ENCODE data around the gene ARID1A. TPM values are rescaled to one million over a fixed set of nuclear protein-coding genes. Genes with fewer than 3 reads are reported as not detected.

ARID1A gene
- total and polyA plus RNA-seq, 9 of the 15 experiments (the other 6 are each of a cell fraction or from before 2014, with no cell fraction given): 8.3 to 88.3 (median 22.5) TPM

DNA sequence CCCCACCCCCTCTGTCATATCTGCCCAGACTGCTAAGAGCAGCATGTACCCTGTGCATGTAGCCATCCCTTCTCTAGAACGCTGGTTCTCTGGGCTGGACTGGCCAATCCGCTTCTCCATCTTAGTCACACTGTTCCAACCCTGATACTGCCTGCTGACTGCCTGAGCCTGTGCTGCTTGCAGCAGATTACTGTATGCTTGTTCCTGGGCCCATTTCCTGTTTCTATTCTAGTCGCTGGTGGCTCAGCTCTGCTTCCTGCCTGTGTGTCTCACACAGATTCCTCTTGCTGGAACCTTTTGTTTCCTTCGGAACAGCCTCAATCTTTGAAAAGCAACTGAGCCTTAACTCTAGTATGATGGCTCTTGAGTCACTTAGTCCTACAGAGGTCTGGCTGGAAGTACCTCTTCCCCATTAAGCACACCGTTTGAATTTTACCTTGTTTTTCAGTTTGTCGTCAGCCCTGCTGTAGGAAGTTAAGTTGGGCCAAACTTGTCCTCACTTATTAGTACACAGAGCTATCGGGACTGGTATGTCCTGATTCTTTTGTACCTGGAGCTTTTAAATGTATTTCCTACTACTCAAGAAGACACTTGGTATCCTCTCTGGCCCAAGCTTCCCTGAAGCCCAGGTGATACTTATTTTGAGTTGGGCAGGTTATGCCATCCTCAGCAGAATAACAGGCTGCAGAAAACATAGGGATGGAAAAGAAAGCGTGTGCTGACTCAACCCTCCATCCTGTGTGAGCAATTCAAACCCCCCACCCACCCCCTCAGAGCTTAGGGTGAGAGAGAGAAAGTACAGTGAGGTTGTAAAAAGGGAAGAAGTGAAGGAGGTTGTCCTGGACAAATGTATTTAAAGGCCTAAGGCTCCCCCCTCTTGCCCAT, 48.5 kb downstream of the ARID1A start:
- Histone ChIP-seq H3K4me2 (ENCODE audit: insufficient read depth, low read length) (peak overlapping the region; percentile 69), H3K27me3 (ENCODE audit: control insufficient read depth in 2 of 2, insufficient read depth in 2 of 2, low read length in 2 of 2) (no peaks in the 10 kb centered on the region), H2AFZ (ENCODE audit: low read depth, low read length) (no peak overlapping the region), H3K9ac (ENCODE audit: insufficient read depth in 1 of 2, low read depth in 2 of 2, low read length in 2 of 2) (peak overlapping the region; percentile 37 to 58; a peak in 3 of 4 replicates), H3K36me3 (ENCODE audit: control insufficient read depth, insufficient read depth, low read length) (peaks cover 88% of the 10 kb centered on the region), H3K4me1 (replicated peaks in 1 of 2; ENCODE audit: control insufficient read depth in 2 of 2, insufficient read depth in 2 of 2, low read length in 2 of 2) (peaks cover 13 to 27% of the 10 kb centered on the region in 2 experiments; a peak in 4 of 5 replicates), H3K4me3 (no peak overlapping the region), H3K9me3 (replicated peaks; ENCODE audit: control insufficient read depth, insufficient read depth, low read depth, low read length) (no peaks in the 10 kb centered on the region), H3K79me2 (ENCODE audit: control insufficient read depth, insufficient read depth, low read length) (peaks cover 91% of the 10 kb centered on the region), H3K27ac (ENCODE audit: extremely low read depth, low read depth, low read length) (peak overlapping the region; percentile 82), H4K20me1 (replicated peaks; ENCODE audit: control insufficient read depth, insufficient read depth, low read length) (0 out of 2 replicates have a peak, but pooled peaks cover 8% of the 10 kb centered on the region), H3K9me1 (ENCODE audit: control insufficient read depth, insufficient read depth, low read length) (no peaks in the 10 kb centered on the region)
- FAIRE-seq (peak; percentile 99), ATAC-seq (peak; percentile 99), DNase-seq (ENCODE audit: extremely low read depth in 1 of 4, low spot score in 3 of 4) (peak; percentile 59 to 97 (median 79))
- intact Hi-C loops (cut with micrococcal nuclease): loop anchor here (2.0 kb wide), 1 partner anchor 42 kb away; the partner anchor contains the start of gene PIGV
- no TSS peak for BruUV-seq (replicated peaks)
- 21% methylated on average over 8 of the region's 8 CpGs for WGBS (ENCODE audit: insufficient coverage, low coverage, missing lambda C conversion rate)
- in situ Hi-C loops (cut with MboI): no loop called here
- POLR2A ChIA-PET: interaction anchor here (0.6 to 3.8 kb wide), 13 partner anchors 9 to 127 kb away, joined by 3 to 23 read pairs (median 4); no protein-coding TSS in a partner anchor
- CTCF ChIA-PET (ENCODE audit: low intra/inter-chr PET ratio): no interaction called here
- peak; percentile 100 for TF ChIP-seq ETV5 (CRISPR knock-in tag; IDR thresholded peaks at IDR 0.05; ENCODE audit: low read depth)
- TF ChIP-seq HOXB6 (CRISPR knock-in tag; IDR thresholded peaks at IDR 0.05; ENCODE audit: borderline replicate concordance): no peak
- no peak for TF ChIP-seq PRMT5 (CRISPR knock-in tag; IDR thresholded peaks at IDR 0.05)
- 0 out of 4 replicates have a peak, but pooled peaks of 1 of the 2 experiments have one; percentile 76 for TF ChIP-seq KDM4B (IDR thresholded peaks at IDR 0.05; ENCODE audit: borderline replicate concordance in 2 of 2, low read depth in 1 of 2)
- TF ChIP-seq MAFG (tag; conservative IDR thresholded peaks at IDR 0.05): no peak
- TF ChIP-seq HNRNPUL1 (IDR thresholded peaks at IDR 0.05; ENCODE audit: low read length): no peak
- TF ChIP-seq YY1 (IDR thresholded peaks at IDR 0.05; ENCODE audit: borderline replicate concordance in 1 of 3, control insufficient read depth in 1 of 3, extremely low read depth in 1 of 3, insufficient read depth in 3 of 3, insufficient read length in 1 of 3, insufficient replicate concordance in 2 of 3, low read depth in 1 of 3, low read length in 2 of 3): peak in 2 of 3 experiments; percentile 40 to 74
- 0 out of 2 replicates have a peak, but pooled peaks have one; percentile 64 for TF ChIP-seq ZNF766 (CRISPR knock-in tag; conservative IDR thresholded peaks at IDR 0.05)
- no peak for TF ChIP-seq ZNF75A (CRISPR knock-in tag; IDR thresholded peaks at IDR 0.05)
- TF ChIP-seq NFE2 (IDR thresholded peaks at IDR 0.05; ENCODE audit: low read depth): peak; percentile 56
- peak; percentile 88 for TF ChIP-seq DPF2 (IDR thresholded peaks at IDR 0.05)
- peak; percentile 44 for TF ChIP-seq POU5F1 (IDR thresholded peaks at IDR 0.05; ENCODE audit: borderline replicate concordance, low read depth, low read length, partially characterized antibody)
- peak; percentile 97 for TF ChIP-seq ELF4 (CRISPR knock-in tag; IDR thresholded peaks at IDR 0.05)
- no peak for TF ChIP-seq ZNF146 (CRISPR knock-in tag; IDR thresholded peaks at IDR 0.05; ENCODE audit: unreplicated experiment)
- TF ChIP-seq ZBTB8A (IDR thresholded peaks at IDR 0.05; ENCODE audit: partially characterized antibody): no peak
- TF ChIP-seq ZKSCAN3 (CRISPR knock-in tag; IDR thresholded peaks at IDR 0.05): no peak
- TF ChIP-seq MEIS2 (IDR thresholded peaks at IDR 0.05; ENCODE audit: partially characterized antibody): peak; percentile 37
- peak; percentile 83 to 91; a peak in 3 of 4 replicates for TF ChIP-seq TEAD1 (CRISPR knock-in tag; IDR thresholded peaks at IDR 0.05)
- TF ChIP-seq, protein P1, sequence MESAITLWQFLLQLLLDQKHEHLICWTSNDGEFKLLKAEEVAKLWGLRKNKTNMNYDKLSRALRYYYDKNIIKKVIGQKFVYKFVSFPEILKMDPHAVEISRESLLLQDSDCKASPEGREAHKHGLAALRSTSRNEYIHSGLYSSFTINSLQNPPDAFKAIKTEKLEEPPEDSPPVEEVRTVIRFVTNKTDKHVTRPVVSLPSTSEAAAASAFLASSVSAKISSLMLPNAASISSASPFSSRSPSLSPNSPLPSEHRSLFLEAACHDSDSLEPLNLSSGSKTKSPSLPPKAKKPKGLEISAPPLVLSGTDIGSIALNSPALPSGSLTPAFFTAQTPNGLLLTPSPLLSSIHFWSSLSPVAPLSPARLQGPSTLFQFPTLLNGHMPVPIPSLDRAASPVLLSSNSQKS (CRISPR knock-in tag; IDR thresholded peaks at IDR 0.05): no peak
- TF ChIP-seq RBBP5 (IDR thresholded peaks at IDR 0.05; ENCODE audit: borderline replicate concordance, insufficient read depth, low read length, poor library complexity, severe bottlenecking): peak; percentile 21

All from K562 (cell line).